Sigmoid colon (tissue), 4 donors: ENCODE results near the gene DEFB124.

Source experiments
- POLR2A ChIP-seq, 2 donors: fragments of 450-650 bp; IDR thresholded peaks; one replicate each; pipeline ENCODE4 v1.6.1; 2016; ENCODE audit warnings: antibody characterized with exemption in 2 of 2, mild to moderate bottlenecking in 2 of 2, moderate library complexity in 2 of 2
- POLR2AphosphoS5 ChIP-seq, 4 donors: sonication (generic); formaldehyde crosslinking; IDR thresholded peaks; one replicate each; pipeline ENCODE4 v1.6.1; 2017; ENCODE audit warnings: antibody characterized with exemption in 4 of 4
- TF ChIP-seq, protein P1 (sequence below), 4 experiments: fragments of 450-650 bp in 3 of 4; fragments of 200-600 bp in 1 of 4; IDR thresholded peaks; one replicate each; pipeline ENCODE4 v1.5.1; 2016 to 2019; ENCODE audit warnings: antibody characterized with exemption in 4 of 4, mild to moderate bottlenecking in 3 of 4, moderate library complexity in 2 of 4

DNA sequence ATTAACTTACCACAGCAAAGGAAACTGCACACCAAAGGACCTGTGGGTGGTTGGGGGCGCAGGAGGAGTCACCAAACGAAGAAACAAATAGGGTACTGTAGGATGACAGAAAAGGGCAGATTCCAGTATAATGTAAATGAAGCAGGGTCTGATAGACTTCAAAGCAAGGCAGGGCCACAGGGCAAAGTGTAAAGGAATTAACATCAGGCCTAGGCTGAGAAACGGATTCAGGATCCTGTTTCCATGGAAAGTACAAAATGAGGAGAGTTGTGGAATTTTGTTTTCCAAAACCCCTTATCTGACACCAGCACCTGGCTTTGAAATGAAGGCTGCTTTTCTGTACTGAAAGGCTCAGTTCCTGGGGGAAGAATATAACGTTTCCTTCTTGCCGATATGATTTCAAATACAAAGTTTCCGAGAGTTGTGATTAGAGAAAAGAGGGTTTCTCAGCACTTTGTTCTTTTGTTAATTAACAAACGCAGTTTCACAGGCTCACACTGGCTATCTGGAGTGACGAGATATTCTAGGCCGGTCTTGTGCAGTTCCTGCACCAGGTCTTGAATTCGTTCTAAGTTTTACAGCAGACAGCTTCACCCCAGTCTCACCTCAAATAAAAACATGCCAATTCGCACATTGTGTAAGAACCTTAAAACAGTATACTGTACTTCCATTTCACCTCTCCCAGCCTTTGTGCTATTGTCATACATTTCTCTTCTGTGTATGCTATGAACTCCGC lies 28.7 kb downstream of the DEFB124 start:
- TF ChIP-seq, protein P1, sequence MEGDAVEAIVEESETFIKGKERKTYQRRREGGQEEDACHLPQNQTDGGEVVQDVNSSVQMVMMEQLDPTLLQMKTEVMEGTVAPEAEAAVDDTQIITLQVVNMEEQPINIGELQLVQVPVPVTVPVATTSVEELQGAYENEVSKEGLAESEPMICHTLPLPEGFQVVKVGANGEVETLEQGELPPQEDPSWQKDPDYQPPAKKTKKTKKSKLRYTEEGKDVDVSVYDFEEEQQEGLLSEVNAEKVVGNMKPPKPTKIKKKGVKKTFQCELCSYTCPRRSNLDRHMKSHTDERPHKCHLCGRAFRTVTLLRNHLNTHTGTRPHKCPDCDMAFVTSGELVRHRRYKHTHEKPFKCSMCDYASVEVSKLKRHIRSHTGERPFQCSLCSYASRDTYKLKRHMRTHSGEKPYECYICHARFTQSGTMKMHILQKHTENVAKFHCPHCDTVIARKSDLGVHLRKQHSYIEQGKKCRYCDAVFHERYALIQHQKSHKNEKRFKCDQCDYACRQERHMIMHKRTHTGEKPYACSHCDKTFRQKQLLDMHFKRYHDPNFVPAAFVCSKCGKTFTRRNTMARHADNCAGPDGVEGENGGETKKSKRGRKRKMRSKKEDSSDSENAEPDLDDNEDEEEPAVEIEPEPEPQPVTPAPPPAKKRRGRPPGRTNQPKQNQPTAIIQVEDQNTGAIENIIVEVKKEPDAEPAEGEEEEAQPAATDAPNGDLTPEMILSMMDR (IDR thresholded peaks at IDR 0.05): no peak
- TF ChIP-seq POLR2AphosphoS5 (IDR thresholded peaks at IDR 0.05) (no peak), POLR2A (IDR thresholded peaks at IDR 0.05) (no peak)
